SK-N-DZ (cell line): ENCODE results near the gene OLFML2A.
A peak's percentile ranks its signal among the peaks of the same experiment; 100 is the strongest.

Experiments used
- DNase-seq: peaks from one replicate; pipeline ENCODE4 v3.0.0-alpha.2; 2015; ENCODE audit warnings: low spot score

Gene OLFML2A

DNA sequence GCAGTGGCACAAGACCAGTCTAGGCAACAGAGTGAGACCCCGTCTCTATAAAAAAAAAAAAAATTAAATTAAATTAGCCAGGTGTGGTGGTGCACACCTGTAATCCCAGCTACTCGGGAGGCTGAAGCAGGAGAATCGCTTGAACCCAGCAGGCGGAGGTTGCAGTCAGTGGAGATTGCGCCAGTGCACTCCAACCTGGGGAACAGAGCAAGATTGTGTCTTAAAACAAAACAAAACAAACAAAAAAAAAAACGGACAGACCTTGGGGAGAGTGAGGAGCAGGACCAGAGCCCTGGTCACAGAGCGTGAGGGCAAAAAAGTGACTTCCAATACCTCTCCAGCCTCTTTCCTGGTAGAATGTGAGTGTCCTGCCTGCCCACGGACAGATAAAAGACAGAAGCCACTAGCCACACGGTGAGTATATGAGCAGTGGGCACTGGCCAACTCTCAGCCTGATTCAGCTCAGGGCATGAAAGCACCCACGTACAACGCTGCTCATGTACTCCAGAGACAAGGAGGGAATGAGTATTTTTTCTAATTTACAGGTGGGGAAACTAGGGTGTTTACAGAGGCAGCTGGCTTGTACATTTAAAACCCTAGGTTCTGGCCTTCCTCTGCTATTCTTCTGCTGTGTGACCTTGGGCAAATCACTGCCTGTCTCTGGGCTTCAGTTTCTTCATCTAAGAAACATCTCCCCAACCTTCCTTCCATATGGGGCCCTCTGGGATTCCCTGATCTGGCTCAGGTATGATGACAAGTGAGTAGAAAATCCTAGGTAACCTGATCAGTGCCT lies 1.8 kb downstream of the OLFML2A start:
- DNase-seq, result no peak

DNA sequence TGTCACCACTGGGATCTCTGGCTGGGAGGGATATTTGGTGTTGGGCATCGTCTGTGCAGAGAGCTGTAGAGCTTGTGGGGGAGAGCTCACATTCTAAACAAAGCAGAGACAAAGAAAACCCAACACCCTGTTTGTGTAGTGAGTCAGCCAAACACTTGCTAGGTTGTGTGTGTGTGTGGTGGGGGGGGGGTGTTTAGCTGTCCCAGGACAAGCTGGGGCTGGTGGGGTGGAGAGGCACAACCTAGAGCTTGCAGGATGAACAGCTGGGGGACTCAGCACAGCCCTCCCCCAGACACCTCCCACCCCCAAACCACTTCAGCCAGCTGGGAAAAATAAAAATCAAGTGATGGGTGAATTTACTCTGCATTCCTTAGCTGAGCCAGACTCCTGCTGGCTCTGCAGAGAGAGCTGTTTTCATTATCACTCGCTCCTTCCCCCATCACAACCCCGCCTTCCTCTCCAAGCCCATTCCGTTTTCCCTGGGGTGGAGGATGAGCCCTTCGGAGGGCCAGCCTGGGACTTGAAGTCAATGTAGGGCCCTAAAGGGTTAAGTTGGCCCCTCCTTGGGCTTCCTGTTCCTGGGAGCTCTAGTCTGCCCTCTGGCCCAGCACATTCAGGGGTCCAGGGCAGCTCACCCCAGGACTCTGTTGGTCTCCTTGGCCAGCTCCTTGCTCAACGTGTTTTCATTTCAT lies 2.6 kb downstream of the OLFML2A start:
- no peak for DNase-seq

DNA sequence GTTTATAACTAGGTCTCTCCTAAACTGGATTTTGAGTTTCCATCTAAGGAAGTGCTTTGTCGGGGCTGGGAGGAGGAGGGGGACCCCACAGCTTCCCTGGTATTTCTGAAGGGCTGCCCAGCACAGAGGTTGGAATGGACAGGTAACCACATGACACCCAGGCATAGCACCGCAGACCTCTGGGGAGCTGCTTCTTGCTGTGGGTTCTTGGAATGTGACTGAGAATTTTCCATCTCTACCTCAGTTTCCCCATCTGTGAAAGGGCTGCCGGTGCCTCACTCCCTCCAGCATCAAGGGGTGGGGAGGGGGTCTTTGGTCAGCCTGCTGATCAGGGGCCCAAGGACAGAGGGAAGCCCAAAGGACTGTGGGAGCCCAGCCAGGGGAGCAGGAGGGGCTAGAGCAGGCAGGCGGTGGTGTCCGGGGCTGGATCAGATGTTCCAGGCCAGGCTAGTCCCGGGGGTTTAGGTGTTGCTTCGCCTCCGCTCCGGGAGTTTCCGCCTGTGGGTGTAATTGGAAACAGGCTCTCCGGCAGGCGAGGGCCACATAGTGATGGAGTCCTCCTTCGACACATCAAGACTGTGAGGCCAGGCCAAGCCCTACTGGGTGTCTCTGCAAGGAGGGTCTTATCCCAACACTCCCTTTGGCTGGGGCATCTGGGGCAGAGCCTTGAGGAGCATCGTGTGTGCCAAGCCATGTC lies 3.3 kb downstream of the OLFML2A start:
- no peak for DNase-seq

DNA sequence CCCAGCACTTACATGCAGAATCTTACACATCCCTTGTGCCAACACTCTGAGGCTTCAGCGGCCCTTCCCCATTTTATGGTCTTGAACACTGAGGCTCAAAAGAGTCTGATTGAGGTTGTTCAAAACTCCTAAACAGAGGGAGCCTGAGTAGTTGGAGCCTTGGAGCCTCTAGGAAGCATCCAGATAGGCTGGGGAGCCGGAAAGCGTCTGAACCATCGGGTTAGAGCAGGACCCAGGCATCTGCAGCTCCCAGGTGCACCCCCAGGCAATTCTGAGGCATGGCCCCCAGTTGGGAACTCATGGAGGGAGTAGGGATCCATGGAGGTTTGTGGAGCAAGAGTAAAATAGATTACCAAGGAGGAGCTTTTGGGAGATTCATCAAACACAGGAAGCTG lies 3.8 kb downstream of the OLFML2A start:
- no peak for DNase-seq

DNA sequence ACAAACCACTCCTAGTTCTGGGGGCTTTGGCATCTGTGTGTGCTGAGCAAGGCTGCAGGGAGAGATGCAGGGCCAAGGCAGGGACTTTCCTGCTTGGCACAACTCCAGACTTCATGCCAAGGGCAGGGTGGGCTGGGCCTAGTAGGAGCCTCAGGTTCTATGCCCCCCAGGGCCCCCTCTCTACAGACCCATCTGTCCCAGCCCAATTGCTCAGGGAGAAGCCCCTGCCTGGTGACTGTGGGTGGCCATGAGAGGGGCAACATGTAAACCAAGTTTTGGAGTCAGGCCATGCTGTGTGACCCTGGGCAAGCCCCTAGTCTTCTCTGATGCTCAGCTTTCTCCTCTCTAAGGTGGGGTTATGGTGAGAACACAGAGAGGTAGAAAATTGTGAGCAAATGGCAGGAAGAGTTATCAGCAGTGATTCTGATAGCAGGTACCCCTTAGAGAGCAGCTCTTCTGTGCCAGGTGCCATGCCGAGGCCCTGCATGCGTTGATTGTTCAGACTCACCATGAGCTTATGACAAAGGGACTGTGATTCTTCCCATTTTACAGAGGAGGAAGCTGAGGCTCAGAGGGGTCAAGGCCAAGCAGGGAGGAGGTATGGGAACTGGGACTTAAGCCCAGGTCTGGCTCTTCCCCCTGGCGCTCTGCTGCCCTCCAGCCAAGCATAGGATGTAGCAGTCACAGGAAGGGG lies 5.2 kb downstream of the OLFML2A start:
- no peak for DNase-seq

DNA sequence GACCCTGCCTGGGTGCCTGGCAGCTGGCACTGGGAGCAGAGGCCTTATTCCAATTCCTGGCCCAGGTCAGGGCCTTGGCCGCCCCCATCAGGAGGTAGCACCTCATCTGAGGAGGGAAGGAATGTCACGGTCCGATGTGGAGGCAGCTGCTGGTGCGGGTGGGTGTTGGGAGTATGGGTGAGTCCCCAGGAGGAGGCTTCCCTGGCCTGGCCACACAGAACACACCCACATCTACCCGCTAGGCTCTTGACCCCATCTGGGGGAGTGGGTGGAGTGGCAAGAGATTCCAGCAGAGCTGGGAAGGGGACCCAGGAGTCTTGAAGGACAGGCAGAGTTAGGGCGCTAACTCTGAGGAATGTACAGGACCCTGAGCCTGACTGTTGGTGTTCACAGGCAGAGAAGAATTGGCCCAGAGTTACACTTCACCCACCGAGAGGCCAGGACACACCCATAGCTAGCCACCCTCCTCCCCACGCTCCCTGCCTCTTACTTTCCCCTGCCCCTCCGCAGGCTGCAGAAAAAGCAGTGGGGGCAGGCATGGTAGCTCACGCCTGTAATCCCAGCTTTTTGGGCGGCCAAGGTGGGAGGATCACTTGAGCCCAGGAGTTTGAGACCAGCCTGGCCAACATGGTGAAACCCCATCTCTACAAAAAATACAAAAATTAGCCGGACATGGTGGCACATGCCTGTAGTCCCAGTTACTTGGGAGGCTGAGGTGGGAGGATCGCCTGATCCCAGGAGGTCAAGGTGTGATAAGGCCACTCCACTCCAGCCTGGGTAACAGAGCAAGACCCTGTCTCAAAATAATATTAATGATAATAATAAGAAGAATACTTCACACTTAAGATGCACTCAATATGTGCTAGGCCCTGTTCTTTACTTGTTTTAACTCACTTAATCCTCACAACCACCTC lies 6.0 kb downstream of the OLFML2A start:
- no peak for DNase-seq

DNA sequence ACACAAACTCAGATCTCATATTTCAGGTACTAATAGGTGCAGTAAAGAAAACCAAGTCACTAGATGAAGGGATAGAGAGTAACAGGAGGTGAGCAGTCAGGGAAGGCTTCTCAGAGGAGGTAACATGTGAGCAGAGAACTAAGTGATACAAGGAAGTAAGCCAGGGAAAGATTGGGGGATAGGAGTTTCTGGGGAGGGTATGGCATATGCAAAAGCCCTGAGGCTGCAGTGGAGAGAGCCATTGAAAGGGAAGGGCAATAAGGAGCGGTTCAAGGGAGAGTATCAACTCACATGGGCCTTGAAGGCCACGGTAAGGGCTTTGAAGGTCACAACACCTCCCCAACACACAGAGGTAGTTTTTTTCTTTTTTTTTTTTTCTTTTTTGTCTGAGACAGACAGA lies 6.9 kb downstream of the OLFML2A start:
- DNase-seq, result no peak

DNA sequence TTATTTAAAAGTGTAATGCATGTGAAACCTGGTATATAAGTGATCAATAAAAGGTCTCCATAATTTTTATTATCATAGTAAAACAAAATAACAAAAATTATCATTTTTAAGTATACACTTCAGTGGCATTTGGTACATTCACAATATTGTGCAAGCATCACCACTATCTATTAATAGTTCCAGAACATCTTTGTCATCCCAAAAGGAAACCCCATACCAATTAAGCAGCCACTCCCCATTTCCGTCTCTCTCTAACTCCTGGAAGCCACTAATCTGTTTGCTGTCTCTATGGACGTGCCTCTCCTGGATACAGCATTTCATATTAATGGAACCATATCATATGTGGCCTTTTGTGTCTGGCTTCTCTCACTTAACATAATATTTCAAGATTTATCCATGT lies 7.6 kb downstream of the OLFML2A start:
- DNase-seq, result no peak

DNA sequence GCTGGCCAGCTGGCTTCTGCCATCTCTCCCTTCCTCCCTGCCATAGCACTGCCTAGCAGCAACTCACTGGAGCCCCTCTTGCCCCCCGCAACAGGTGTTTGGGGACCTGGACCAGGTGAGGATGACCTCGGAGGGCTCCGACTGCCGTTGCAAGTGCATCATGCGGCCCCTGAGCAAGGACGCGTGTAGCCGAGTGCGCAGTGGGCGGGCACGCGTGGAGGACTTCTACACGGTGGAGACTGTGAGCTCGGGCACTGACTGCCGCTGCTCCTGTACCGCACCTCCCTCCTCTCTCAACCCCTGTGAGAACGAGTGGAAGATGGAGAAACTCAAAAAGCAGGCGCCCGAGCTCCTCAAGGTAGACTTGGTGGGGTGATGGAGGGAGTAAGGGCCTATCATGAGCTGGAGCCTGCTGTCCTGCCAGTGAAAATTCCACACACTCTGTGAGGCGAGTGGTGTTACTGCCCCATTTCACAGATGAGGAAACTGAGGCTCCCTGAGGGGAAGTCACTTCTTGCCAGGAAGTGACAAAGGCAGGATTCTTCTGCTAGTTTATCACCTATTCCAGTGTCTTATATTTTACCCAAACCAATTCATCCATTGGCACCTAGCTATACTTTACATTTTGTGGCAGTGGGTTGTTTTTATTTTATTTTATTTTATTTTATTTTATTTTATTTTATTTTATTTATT lies 10.1 kb downstream of the OLFML2A start:
- no peak for DNase-seq

DNA sequence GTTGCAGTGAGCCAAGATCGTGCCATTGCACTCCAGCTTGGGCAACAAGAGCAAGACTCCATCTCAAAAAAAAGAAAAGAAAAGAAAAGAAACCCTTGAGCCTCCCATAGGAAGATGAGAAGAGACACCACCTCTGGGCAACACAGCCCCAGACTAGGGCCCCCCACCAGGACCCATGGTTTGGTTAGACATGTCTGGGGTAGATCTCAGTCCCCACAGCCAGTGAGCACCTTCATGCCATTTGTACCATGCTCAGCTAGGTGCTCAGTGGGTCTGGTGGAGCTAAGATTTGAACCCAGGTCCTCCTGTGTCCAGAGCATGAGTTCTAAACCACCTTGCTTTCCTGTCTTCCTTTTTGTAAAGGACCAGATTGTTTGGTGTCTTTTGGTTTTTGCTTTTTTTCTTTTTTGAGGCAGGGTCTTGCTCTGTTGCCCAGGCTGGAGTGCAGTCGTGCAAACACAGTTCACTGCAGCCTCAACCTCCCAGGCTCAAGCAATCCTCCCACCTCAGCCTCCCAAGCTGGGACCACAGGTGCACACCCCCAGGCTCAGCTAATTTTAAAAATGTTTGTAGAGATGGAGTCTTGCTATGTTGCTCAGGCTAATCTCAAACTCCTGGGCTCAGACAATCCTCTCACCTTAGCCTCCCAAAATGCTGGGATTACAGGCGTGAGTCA lies 11.7 kb downstream of the OLFML2A start:
- no peak for DNase-seq

DNA sequence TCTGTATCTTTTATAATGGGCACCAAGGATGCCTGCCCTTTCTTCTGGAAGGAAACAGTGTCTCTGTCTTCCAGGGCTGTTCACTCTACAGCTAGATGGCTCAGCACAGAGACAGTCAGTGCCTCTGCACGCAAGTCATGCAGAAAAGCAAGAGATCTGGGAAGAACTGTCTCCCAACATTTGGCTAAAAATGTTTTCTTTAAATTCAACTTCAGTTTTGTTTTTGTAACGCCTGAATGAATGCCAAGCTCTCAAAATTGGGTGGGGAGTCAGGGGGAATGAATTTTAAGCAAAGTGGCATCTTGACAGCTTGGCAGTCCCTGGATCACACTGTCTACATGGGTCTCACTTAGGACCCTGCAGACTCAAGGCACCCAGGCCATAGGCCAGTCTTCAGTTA lies 12.6 kb downstream of the OLFML2A start:
- no peak for DNase-seq

DNA sequence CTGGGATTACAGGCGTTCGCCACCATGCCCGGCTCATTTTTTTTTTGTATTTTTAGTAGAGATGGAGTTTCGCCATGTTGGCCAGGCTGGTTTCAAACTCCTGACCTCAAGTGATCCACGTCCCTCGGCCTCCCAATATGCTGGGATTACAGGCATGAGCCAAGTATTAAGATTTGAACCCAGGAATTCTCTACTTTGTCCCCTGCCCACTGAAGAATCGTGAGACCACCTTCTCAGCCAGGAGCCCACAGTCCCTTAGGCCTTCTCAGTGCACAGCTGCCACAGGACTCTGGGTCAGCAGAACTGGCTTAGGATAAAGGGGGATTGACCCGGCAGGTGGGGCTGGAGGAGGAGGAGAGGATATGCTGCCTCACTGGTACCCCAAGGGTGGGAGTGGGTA lies 13.4 kb downstream of the OLFML2A start:
- no peak for DNase-seq

DNA sequence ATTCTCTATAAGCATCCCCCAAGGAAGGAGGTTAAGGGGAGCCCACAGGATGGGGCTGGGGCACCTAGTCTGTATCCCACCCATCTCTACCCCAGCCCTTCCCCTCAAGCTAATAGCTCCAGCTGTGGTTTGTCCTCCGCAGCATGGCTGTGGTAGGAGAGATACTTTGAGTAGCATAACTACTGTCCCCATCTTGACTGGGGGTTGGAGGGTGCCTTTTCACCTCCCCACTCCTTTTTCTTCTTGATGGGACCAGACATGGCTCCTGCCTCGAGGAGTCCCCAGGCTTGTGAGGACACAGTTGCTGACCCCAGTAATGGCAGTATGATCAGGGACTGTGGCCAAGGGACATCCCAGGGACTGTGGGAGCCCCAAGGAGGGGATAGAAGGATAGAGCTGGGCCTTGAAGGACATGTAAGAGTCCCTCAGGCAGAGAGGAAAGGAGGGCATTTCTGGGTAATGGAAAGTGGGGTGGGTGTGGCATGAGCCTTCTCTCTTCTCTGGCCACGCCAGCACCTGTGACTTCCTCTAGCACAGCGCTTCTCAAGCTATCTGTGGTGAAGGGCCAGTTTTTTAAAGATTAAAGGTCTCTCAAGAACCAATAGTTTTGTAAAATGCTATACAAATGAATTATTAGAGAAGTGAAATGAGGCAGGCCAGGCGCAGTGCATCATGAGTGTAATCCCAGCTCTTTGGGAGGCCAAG lies 14.0 kb downstream of the OLFML2A start:
- DNase-seq, result no peak

DNA sequence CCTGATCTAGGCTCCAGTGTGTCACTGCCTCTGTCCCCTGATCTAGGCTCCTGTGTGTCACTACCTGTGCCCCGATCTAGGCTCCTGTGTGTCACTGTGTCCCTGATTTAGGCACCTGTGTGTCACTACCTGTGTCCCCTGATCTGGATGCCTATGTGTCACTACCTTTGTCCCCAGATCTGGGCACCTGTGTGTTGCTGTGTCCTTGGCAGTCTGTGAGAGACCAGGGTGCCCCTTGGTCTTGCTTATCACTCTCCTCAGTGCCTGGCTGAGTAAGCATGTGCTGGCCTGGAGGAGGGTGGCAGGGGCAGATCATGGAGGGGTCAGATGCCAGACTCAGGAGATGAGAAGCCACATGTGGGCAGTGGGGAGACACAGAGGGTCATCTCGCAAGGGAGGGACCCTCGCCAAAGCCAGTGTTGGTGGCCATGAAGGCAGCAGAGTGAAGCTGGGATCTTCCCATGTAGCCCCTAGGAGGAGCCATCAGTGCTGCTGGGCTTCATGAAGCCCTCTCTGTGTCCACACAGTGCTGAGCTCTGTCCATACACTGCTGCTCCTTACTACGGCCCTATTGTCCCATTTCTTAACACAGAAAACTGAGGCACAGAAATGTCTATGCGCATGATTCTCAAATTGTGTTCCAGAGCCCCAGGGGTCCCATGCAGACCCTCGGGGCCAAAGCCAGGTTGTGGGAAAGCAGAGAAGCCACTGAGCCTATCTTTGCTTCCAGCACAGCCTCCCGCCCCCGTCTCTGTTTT lies 15.5 kb downstream of the OLFML2A start:
- DNase-seq, result no peak

DNA sequence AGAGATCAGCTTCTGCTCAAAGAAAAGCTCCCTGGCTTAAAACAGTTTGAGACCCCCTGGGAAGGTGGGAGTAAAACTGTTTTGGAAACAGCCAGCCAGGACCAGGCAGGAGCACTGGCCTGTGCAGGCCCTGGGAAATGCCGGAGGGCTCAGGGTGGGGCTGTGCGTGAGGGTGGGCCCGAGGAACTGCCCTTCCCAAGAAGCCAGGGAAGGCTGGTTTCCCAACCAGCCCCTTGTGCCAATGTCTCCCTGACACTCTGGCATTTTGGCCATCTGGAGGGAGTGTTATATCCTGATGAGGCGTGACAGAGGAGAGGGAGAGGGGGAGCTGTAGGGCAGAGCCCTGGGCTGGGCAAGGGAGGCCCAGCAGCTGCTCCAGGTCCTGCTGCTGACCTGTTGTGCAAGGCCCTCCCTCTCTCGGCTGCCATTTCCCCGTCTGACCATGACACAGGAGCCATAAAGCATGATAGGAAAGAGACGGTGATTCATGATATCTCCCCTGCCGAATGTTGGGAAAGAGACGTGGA lies 16.1 kb downstream of the OLFML2A start:
- no peak for DNase-seq

DNA sequence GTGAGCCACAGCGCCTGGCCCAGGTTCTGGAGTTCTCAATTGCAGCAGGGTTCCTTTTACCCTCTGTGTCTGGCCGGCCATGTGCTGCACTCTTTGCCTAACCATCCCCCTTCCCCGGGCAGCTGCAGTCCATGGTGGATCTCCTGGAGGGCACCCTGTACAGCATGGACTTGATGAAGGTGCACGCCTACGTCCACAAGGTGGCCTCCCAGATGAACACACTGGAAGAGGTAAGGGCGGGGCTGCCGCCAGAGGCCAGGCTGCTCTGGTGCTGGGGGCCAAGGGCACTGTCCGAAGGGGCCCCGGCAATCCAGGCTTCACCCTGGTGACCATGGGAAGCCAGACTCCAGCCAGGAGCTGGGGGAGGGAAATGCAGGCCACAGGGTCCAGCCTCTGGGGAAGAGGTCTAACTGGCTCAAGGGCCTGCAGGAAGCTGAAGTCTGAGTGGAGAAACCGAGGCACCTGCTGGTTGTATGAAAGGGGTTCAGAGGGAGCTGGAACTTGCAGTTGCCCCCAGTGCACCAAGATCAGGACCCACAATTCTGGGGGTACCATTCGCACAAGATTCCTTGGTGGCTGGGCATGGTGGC lies 18.1 kb downstream of the OLFML2A start:
- peak; percentile 48 for DNase-seq

DNA sequence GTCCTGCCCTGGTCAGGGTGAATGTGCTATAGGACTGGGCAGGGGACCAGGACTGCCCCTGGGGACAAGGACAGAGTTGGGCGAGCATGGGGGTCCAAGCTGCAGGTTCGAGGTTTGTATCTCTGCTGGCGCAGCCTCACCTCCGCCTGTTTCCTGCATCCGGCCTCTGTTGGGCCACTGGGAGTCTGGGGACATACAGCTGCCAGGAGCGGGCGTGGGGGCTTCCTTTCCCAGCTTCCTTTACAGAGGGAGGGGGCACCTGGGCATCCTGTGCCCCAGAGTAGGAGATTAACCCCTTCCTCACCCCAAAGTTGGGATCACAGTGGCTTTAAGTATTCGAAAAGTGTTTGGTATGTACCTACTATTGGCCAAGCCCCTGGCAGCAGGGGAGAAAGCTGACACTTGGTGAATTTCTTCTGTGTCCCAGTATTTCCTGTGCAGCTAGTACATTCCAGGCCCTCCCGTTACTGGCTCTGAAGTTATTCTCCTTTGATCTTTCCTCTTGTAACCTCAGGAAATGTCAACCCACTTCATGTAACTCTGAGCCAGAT lies 19.0 kb downstream of the OLFML2A start:
- no peak for DNase-seq
